IMR-90 (cell line): ENCODE data around the gene HLA-C. TPM values are rescaled to one million over a fixed set of nuclear protein-coding genes. Genes with fewer than 3 reads are reported as not detected.

Source experiments
- ATAC-seq: fragments of 200-7000 bp; cut with Tn5 transposase; 2 replicates; pipeline ENCODE4 v1.9.1; 2020; ENCODE audit warnings: low read depth, mild to moderate bottlenecking, moderate library complexity
- BruUV-seq: library from RNA; stranded (reverse); fragments of 400-500 nt; replicated peaks from 2 replicates; lab custom pipeline; 2021; lab: Mats Ljungman, UMichigan
- CTCF ChIA-PET: fragments of 300-600 bp; formaldehyde crosslinking; extraction: SDS; loops from one replicate; lab custom pipeline; 2021; ENCODE audit warnings: antibody characterized with exemption; lab: Yijun Ruan, JAX
- POLR2A ChIA-PET: fragments of 300-600 bp; sonication (Branson Sonifier 250); formaldehyde crosslinking; loops from one replicate; lab custom pipeline; 2022; ENCODE audit warnings: antibody characterized with exemption; ENCODE audit not compliant: unreplicated experiment; lab: Charles Lee
- DNase-seq: peaks from one replicate; pipeline ENCODE4 v3.0.0; 2013
- H2AFZ ChIP-seq: replicated peaks from 2 replicates; pipeline ENCODE3; 2013; ENCODE audit warnings: low read length, mild to moderate bottlenecking; ENCODE audit not compliant: poor library complexity
- H2AK5ac ChIP-seq: 2 replicates; pipeline ENCODE4 v1.6.1; 2013; ENCODE audit warnings: low read depth, low read length, inconsistent platforms
- H2AK9ac ChIP-seq: replicated peaks from 2 replicates; pipeline ENCODE3; 2013; ENCODE audit warnings: mild to moderate bottlenecking, low read depth, low read length, moderate library complexity; ENCODE audit not compliant: poor library complexity
- H2BK120ac ChIP-seq: 2 replicates; pipeline ENCODE4 v1.6.1; 2013; ENCODE audit warnings: low read depth, low read length, inconsistent platforms
- H2BK15ac ChIP-seq: 3 replicates; pipeline ENCODE4 v1.6.1; 2013; ENCODE audit warnings: low read depth, low read length, inconsistent platforms
- H2BK20ac ChIP-seq: 2 replicates; pipeline ENCODE4 v1.6.1; 2013; ENCODE audit warnings: low read depth, mild to moderate bottlenecking, inconsistent platforms, low read length, moderate library complexity
- H2BK5ac ChIP-seq: 2 replicates; pipeline ENCODE4 v1.6.1; 2013; ENCODE audit warnings: mild to moderate bottlenecking, low read depth, low read length, inconsistent platforms; ENCODE audit not compliant: poor library complexity, severe bottlenecking
- H3K14ac ChIP-seq: replicated peaks from 2 replicates; pipeline ENCODE4 v1.6.1; 2013; ENCODE audit warnings: low read depth, low read length, inconsistent platforms
- H3K18ac ChIP-seq: 2 replicates; pipeline ENCODE4 v1.6.1; 2013; ENCODE audit warnings: low read depth, low read length, control low read depth
- H3K23ac ChIP-seq: 2 replicates; pipeline ENCODE4 v1.6.1; 2013; ENCODE audit warnings: low read depth, low read length, inconsistent platforms
- H3K27ac ChIP-seq: 2 replicates; pipeline ENCODE4 v1.5.1; 2013; ENCODE audit warnings: mild to moderate bottlenecking, control low read depth, low read length; ENCODE audit not compliant: insufficient read depth
- H3K27me3 ChIP-seq: 2 replicates; pipeline ENCODE4 v1.6.1; 2013; ENCODE audit warnings: low read length; ENCODE audit not compliant: control insufficient read depth, insufficient read depth
- H3K36me3 ChIP-seq: 2 replicates; pipeline ENCODE4 v1.6.1; 2013; ENCODE audit warnings: low read length, mixed read lengths; ENCODE audit not compliant: control insufficient read depth, insufficient read depth
- H3K4ac ChIP-seq: 2 replicates; pipeline ENCODE4 v1.6.1; 2013; ENCODE audit warnings: low read depth, low read length, inconsistent platforms
- H3K4me1 ChIP-seq: 2 replicates; pipeline ENCODE4 v1.6.1; 2013; ENCODE audit warnings: low read length, mixed read lengths; ENCODE audit not compliant: control insufficient read depth, insufficient read depth
- H3K4me2 ChIP-seq: 2 replicates; pipeline ENCODE4 v1.6.1; 2013; ENCODE audit warnings: low read depth, mild to moderate bottlenecking, control low read depth, low read length, moderate library complexity
- H3K4me3 ChIP-seq: 2 replicates; pipeline ENCODE4 v1.5.1; 2013; ENCODE audit warnings: low read depth, mild to moderate bottlenecking, control low read depth, low read length, moderate library complexity; ENCODE audit not compliant: insufficient read depth
- H3K56ac ChIP-seq: 2 replicates; pipeline ENCODE4 v1.6.1; 2013; ENCODE audit warnings: low read length, inconsistent platforms; ENCODE audit not compliant: insufficient read depth; ENCODE audit errors: extremely low read depth
- H3K79me1 ChIP-seq, 2 experiments: 2 replicates each; pipeline ENCODE4 v1.6.1; 2013; ENCODE audit warnings: low read length in 2 of 2, inconsistent platforms in 1 of 2, low read depth in 1 of 2
- H3K9ac ChIP-seq: 2 replicates; pipeline ENCODE4 v1.6.1; 2013; ENCODE audit warnings: low read depth, low read length, control low read depth
- H3K9me1 ChIP-seq: 2 replicates; pipeline ENCODE4 v1.6.1; 2013; ENCODE audit warnings: low read length, inconsistent platforms; ENCODE audit not compliant: insufficient read depth
- H3K9me3 ChIP-seq: 2 replicates; pipeline ENCODE4 v1.6.1; 2013; ENCODE audit warnings: low read length; ENCODE audit not compliant: control insufficient read depth, insufficient read depth
- H4K20me1 ChIP-seq: 2 replicates; pipeline ENCODE4 v1.6.1; 2013; ENCODE audit warnings: low read length, inconsistent platforms; ENCODE audit not compliant: insufficient read depth
- H4K5ac ChIP-seq: 2 replicates; pipeline ENCODE4 v1.6.1; 2013; ENCODE audit warnings: mild to moderate bottlenecking, low read depth, low read length, control low read depth
- H4K8ac ChIP-seq, 2 experiments: 2 replicates each; pipeline ENCODE4 v1.6.1; 2013; ENCODE audit warnings: low read depth in 2 of 2, low read length in 2 of 2, control low read depth in 1 of 2, inconsistent platforms in 1 of 2
- H4K91ac ChIP-seq: 2 replicates; pipeline ENCODE4 v1.6.1; 2013; ENCODE audit warnings: low read depth, low read length, inconsistent platforms; ENCODE audit not compliant: insufficient read depth
- CEBPB ChIP-seq: IDR thresholded peaks from 2 replicates; pipeline ENCODE4 v1.6.1; 2012; ENCODE audit warnings: low read depth, low read length, improper control_type of control experiment
- MAFK ChIP-seq: IDR thresholded peaks from 2 replicates; pipeline ENCODE4 v1.6.1; 2012; ENCODE audit warnings: low read depth, low read length, improper control_type of control experiment
- MXI1 ChIP-seq: IDR thresholded peaks from 2 replicates; pipeline ENCODE4 v1.6.1; 2012; ENCODE audit warnings: low read depth, mild to moderate bottlenecking, low read length, moderate library complexity, borderline replicate concordance
- NFE2L2 ChIP-seq: fragments of 150-350 bp; IDR thresholded peaks from 2 replicates; pipeline ENCODE4 v1.6.1; 2016; ENCODE audit warnings: low read depth, mild to moderate bottlenecking, low read length
- POLR2A ChIP-seq: IDR thresholded peaks from 2 replicates; pipeline ENCODE4 v1.6.1; 2012; ENCODE audit warnings: mild to moderate bottlenecking, low read depth, low read length
- RFX5 ChIP-seq: IDR thresholded peaks from 2 replicates; pipeline ENCODE4 v1.8.0; 2012; ENCODE audit warnings: low read depth, mild to moderate bottlenecking, low read length, moderate library complexity
- SMC3 ChIP-seq: fragments of 150-350 bp; IDR thresholded peaks from 2 replicates; pipeline ENCODE4 v1.6.1; 2016; ENCODE audit warnings: low read depth, mild to moderate bottlenecking, antibody characterized with exemption, low read length, moderate library complexity
- whole genome bisulfite sequencing, 2 experiments: methylation state at CpG; one replicate each; pipeline versions ENCODE4 v1.1.5 to v1.1.7; 2013; ENCODE audit warnings: missing lambda C conversion rate in 2 of 2; ENCODE audit not compliant: insufficient read length in 1 of 2; ENCODE audit errors: extremely low coverage in 2 of 2; 5-methylcytosine and 5-hydroxymethylcytosine counted together
- dilution Hi-C: fragments of 300-500 bp; cut with HindIII; formaldehyde crosslinking; loops from one replicate; pipeline ENCODE4 v1.14.3; 2018; ENCODE audit warnings: low sequenced_read_pairs; ENCODE audit not compliant: unreplicated experiment
- in situ Hi-C: fragments of 300-500 bp; cut with MboI; formaldehyde crosslinking; loops from 3 replicates; pipeline ENCODE4 v1.14.3; 2019; ENCODE audit warnings: low sequenced_read_pairs, inconsistent platforms, mixed read lengths
- intact Hi-C: fragments of 100-400 bp; cut with micrococcal nuclease; formaldehyde crosslinking; loops from 2 replicates; pipeline ENCODE4 v1.10.0; 2022
- polyA plus RNA-seq, 3 experiments: library from polyadenylated mRNA; depleted of rRNA; stranded (reverse); fragments of >200 nt; gene quantifications; 2 replicates each; pipeline ENCODE4 v1.2.3, GENCODE V29; 2012; ENCODE audit warnings: low replicate concordance in 1 of 3
- total RNA-seq: library from RNA; depleted of rRNA; stranded (reverse); fragments of >200 nt; gene quantifications from 2 replicates; pipeline ENCODE4 v1.2.3, GENCODE V29; 2012
- TF ChIP-seq, protein P1 (sequence below): conservative IDR thresholded peaks from 2 replicates; pipeline ENCODE4 v1.5.1; 2012; ENCODE audit warnings: mild to moderate bottlenecking, low read depth, low read length, improper control_type of control experiment
- TF ChIP-seq, protein P2 (sequence below): fragments of 150-350 bp; IDR thresholded peaks from 2 replicates; pipeline ENCODE4 v1.6.1; 2017; ENCODE audit warnings: mild to moderate bottlenecking, antibody characterized with exemption, low read length, low read depth

HLA-C gene
- total and polyA plus RNA-seq, 2 of the 4 experiments (the other 2 are of a cell fraction) = 8.8 to 87.3 TPM

DNA sequence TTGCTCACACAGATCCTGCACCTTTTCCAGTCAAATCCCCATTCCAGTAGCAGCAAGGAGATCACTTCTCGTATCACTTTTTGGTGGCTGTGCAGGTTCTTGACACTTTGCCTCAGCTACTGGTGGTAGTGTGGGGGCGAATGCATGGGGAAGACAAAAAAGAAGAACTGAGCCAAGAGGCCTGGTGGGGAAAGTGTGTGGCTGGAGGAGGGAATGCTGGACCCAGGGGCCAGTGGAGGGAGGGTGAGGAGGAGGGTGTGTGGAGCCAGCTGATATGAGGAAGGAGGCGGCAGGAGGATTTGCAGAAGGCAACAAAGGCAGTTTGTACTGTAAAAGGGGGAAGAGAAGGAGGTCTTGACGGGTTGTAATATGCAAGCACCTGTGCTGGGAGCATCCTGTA, 15.7 kb upstream of the HLA-C start:
- no peak overlapping the region for H3K4me3 ChIP-seq
- no peaks in the 10 kb centered on the region for H3K79me1 ChIP-seq
- intact Hi-C loops = no loop called here
- dilution Hi-C loops = no loop called here
- no peaks in the 10 kb centered on the region for H3K36me3 ChIP-seq
- no peak overlapping the region for H3K4ac ChIP-seq
- POLR2A ChIA-PET = no interaction called here
- H2AFZ ChIP-seq = no peak overlapping the region
- H2BK5ac ChIP-seq = no peak overlapping the region
- H2AK5ac ChIP-seq = no peak overlapping the region
- BruUV-seq = no TSS peak
- no peak overlapping the region for H3K14ac ChIP-seq
- WGBS, 2 experiments = 6% methylated on average over 2 of the region's 4 CpGs; no CpG with 5 or more reads in 1 of the 2 experiments
- no peak for TF ChIP-seq CEBPB
- TF ChIP-seq, protein P1, sequence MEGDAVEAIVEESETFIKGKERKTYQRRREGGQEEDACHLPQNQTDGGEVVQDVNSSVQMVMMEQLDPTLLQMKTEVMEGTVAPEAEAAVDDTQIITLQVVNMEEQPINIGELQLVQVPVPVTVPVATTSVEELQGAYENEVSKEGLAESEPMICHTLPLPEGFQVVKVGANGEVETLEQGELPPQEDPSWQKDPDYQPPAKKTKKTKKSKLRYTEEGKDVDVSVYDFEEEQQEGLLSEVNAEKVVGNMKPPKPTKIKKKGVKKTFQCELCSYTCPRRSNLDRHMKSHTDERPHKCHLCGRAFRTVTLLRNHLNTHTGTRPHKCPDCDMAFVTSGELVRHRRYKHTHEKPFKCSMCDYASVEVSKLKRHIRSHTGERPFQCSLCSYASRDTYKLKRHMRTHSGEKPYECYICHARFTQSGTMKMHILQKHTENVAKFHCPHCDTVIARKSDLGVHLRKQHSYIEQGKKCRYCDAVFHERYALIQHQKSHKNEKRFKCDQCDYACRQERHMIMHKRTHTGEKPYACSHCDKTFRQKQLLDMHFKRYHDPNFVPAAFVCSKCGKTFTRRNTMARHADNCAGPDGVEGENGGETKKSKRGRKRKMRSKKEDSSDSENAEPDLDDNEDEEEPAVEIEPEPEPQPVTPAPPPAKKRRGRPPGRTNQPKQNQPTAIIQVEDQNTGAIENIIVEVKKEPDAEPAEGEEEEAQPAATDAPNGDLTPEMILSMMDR = no peak
- no peak for TF ChIP-seq POLR2A
- no peak for TF ChIP-seq MAFK
- TF ChIP-seq RFX5 = no peak
- no peak for TF ChIP-seq MXI1
- TF ChIP-seq, protein P2, sequence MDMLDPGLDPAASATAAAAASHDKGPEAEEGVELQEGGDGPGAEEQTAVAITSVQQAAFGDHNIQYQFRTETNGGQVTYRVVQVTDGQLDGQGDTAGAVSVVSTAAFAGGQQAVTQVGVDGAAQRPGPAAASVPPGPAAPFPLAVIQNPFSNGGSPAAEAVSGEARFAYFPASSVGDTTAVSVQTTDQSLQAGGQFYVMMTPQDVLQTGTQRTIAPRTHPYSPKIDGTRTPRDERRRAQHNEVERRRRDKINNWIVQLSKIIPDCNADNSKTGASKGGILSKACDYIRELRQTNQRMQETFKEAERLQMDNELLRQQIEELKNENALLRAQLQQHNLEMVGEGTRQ = no peak
- TF ChIP-seq SMC3 = no peak
- no peak for TF ChIP-seq NFE2L2
- no peak overlapping the region for H3K18ac ChIP-seq
- no peak overlapping the region for H2AK9ac ChIP-seq
- in situ Hi-C loops = no loop called here
- H2BK15ac ChIP-seq = no peak overlapping the region
- H3K9me1 ChIP-seq = no peaks in the 10 kb centered on the region
- CTCF ChIA-PET = no interaction called here
- DNase-seq = no peak
- no peak overlapping the region for H3K4me2 ChIP-seq
- H3K9me3 ChIP-seq = no peaks in the 10 kb centered on the region
- no peak overlapping the region for H3K23ac ChIP-seq
- H3K4me1 ChIP-seq = no peaks in the 10 kb centered on the region
- no peak overlapping the region for H4K91ac ChIP-seq
- ATAC-seq = no peak
- no peak overlapping the region for H4K8ac ChIP-seq
- peaks cover 17% of the 10 kb centered on the region for H3K27me3 ChIP-seq
- H2BK120ac ChIP-seq = no peak overlapping the region
- H3K56ac ChIP-seq = no peak overlapping the region
- no peak overlapping the region for H2BK20ac ChIP-seq
- no peak overlapping the region for H4K5ac ChIP-seq
- no peak overlapping the region for H3K27ac ChIP-seq
- H3K9ac ChIP-seq = no peak overlapping the region
- H4K20me1 ChIP-seq = no peaks in the 10 kb centered on the region
